HG03103 (cell line): ENCODE data around the gene ATP6V0D1.
"Not testable (repeated sequence)": the region's sequence is repeated elsewhere in the genome, so short reads cannot be mapped to it uniquely, and the experiment has no call there.

Experiments used
- ATAC-seq: cut with Tn5 transposase; IDR thresholded peaks from one replicate; pipeline ENCODE4 v1.9.1; 2021; ENCODE audit warnings: low read depth; ENCODE audit not compliant: unreplicated experiment

The ATP6V0D1 gene

GRCh38 chr16:67504031-67505021 lies 23.4 kb upstream of the ATP6V0D1 start:
- no peak for ATAC-seq

DNA sequence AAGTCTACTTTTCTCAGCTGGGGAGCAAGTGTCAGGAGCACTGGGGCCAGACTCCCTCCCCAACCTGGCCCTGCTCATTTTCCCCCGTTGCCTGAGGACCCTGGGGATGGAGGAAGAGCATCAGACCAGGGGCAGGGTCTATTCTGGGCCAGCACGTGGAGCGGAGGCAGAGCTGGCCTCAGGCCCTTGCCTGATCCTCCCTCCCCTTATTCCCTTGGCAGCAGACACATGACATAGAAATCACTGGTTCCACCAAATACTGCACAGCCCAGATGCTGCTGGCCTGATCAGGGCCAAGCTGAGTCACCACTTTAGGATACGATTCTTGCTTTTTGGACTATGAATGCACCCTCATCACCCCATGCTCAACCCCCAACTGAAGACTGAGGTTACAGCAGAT lies 18.1 kb upstream of the ATP6V0D1 start:
- no peak for ATAC-seq

DNA sequence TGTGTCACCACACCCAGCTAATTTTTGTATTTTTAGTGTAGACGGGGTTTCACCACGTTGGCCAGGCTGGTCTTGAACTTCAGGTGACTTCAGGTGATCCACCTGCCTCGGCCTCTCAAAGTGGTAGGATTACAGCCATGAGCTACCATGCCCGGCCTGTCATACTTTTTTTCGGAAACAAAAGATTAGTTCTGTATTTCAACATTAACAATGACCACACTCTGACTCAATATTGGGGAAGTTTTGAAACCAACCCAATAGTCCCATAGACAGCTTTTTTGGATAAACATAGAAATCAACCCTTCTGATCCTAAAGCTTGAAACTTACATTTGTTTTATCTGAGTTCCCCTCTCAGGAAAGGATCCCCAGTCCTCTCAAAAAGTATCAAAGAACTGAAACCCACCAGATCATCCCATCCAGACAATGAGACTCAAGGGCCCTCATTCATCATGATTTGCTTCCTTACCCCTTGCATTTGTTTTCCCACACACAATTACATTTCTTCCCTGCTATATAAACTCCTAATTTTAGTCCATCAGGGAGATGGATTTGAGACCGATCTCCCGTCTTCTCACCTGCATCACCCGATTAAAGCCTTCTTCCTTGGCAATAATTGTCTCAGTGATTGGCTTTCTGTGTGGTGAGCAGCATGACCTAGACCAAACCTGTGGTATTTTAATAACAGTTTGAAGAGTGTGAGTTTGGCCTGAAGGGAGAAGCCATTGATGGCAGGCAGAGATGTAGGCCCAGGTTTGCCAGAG lies 9.6 kb upstream of the ATP6V0D1 start:
- no peak for ATAC-seq

DNA sequence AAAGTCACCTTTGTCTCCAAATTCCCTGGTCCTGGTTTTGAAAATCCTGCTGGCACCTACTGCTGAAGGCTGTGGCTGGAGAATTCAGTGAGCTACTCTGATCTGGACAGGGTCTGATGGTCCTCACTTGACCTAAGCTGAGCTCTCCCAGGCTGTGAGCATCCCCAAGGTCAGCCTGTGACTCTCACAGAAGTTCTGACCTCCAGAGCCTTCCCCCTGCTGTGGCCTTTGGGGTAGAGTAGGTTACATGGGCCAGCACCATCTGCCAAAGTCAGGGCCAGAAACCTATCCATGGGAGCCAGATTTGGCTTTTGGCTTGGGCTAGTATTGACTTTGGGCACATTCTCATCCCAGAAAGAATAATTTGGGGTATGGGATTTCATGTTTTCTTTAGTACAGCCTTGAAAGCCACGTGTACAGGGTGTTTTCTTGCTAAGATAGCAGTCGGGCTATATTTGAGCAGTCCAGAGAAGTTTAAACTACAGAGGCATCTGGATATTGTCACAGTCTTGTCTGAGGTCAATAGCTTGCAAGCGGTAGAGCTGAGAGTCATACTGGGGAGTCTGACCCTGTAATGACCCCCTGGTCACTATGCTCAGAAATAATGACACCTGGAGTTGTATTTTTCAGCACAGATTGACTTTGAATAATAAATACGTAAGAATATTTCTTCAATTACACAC lies 8.6 kb upstream of the ATP6V0D1 start:
- ATAC-seq = no peak

DNA sequence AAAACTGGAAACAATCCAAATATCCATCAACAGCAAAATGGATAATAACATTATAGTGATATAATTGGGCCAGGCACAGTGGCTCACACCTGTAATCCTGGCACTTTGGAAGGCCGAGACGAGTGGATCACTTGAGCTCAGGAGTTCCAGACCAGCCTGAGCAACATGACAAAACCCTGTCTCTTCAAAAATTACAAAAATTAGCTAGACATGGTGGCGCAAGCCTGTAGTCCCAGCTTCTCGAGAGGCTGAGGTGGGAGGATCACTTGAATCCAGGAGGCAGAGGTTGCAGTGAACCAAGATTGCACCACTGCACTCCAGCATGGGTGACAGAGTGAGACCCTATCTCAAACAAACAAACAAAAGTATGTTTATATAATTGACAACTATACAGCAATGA lies 6.6 kb upstream of the ATP6V0D1 start:
- not testable (repeated sequence) for ATAC-seq

GRCh38 chr16:67486805-67487204 lies 5.8 kb upstream of the ATP6V0D1 start:
- no peak for ATAC-seq

DNA sequence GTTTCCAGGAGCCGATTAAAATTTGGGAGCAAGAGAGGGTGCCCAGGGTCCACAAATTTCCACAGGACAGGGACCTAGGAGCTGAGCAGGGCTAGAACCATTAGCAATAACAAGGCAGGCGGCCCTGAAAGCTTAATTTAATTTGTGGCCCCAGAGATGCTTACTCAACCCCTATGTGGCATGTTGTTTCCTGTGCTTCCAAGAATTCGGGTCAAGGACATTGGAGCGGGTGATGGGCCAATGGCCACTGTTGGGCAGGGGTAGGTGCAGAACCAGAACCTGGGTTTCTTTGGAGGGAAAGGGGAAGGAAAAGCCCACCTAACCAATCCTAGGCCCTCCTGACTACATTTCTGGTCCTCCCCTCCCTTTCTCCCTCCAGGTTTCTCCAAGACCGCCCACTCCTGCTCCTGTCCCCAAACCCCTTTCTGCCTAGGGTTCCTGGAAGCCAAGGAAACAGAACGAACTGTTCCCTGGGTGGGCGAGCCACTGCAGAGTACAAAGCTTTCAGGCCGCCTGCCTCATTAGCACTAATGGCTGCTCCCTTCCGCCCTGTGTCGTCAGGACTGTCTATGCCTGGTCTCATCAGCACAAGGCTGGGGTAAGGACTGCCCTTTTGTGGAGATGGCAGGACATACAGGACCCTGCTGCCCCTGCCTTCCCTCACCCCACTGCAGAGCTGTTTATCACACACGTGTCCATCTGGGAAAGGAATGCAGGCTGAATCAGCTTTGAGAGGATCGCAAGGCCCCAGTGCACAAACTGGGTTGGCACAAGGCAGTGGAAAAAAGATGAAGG lies 3.0 kb upstream of the ATP6V0D1 start:
- ATAC-seq = no peak

DNA sequence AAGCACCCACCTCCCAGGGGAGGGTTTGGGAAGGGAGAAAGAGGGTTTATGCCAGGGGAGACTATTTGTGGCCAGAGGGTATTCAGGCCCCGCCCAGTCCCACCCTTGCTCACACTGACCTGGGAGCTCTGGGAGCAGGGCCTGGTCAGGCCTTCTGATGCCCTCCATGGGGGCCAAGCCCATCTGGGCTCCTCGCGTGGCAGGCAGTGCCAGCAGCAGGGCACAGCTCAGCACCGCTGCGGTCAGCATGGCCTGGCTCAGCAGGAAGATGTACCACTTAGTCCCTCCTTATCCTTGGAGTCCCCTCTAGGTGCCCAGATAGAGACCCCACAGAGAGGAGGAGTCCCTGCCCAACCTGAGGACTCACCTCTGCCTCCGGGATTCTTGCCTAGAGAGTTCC lies 2.2 kb upstream of the ATP6V0D1 start, which contains the start of gene AGRP:
Gene AGRP, minus strand, starts transcription at position 398 of the 400 bp plus-strand sequence. Its CDS starts 149 bp downstream, at position 249.
- ATAC-seq = no peak

GRCh38 chr16:67482233-67482924 lies 1.4 kb upstream of the ATP6V0D1 start:
- ATAC-seq = no peak

- no peak for ATAC-seq
Measured at GRCh38 chr16:67481561-67482232, 740 bp upstream of the ATP6V0D1 start.

DNA sequence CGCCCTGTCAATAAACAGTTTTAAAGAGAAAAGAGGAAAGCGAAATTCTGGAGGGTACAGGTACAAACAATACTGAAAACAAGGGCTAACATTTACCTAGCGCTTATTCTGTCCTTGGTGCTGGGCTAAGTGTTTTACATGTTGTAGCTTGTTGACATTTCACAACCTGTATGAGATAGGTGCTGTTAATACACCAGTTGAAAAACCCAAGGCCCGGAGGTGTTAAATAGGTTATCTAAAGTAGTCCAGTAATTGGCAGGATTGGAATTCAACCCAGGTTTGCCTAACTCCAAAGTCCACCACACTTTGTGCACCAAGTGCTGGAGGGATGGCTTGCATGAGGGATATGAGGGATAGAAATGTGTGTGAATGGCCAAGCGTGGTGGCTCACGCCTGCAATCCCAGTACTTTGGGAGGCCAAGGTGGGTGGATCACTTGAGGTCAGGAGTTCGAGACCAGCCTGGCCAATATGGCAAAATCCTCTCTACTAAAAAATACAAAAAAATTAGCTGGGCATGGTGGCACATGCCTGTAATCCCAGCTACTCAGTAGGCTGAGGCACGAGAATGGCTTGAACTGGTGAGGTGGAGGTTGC lies 2.9 kb downstream of the ATP6V0D1 start:
- no peak for ATAC-seq

- no peak for ATAC-seq
Measured at GRCh38 chr16:67474551-67475455, 6.2 kb downstream of the ATP6V0D1 start.

DNA sequence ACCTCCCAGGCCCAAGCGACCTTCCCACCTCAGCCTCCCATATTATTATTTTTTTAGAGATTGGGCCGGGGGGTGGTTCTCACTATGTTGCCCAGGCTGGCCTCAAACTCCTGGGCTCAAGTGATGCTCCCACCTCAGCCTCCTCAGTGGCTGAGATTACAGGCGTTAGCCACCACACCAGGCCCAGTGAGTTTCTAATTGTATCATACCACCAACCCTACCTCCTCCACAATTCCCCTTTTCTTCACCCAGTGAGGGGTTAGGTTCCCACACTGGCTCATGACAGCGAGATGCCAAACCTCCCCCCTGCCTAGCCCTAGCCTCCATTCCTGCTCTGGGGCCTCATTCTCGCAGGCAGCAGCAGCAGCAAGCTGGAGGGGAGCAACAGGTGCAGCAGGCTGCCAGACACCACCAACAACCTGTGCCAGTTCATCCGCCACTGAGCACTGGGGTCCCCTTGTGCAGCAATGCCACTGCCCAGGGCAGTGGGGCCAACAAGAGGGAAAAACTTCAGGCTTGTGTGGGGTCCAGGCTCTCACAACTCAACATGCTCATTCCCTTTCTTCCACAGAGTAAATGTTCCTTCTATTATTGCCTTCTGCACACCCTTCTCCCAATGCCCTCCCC lies 9.1 kb downstream of the ATP6V0D1 start:
- ATAC-seq = no peak

DNA sequence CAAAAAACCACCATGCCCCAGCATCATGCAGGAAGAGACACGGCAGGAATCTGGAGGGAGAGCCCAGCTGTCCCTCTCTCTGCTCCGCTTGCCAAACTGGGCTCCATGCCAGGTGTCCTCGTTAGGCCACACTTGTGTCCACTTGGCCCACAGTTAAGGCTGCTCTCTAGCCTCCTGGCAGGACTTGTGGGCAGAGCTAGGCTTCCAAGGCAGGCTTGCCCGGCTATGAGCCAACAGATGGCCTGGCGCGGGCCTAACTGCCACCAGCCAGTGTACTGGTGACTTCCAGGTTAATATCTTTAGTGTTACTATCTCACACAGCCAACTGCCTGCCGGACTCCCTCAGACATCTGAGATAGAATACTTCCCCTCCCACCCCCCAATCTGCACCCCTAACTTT lies 10.6 kb downstream of the ATP6V0D1 start:
- ATAC-seq = no peak

DNA sequence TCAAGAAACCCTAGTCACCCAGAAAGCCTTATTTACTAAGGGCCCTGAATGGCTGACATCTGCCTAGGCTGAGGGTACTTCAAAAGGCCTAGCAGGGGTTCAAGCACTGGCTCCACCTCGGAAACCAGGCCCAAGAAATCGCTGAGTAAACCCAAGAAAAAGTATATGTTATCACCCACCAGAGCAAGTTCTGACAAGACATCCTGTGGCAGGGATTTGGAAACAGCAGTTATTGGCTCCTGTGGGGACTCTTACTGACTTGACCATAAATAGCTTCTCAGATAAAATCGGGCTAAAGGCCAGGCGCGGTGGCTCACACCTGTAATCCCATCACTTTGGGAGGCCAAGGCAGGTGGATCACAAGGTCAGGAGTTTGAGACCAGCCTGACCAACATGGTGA lies 12.2 kb downstream of the ATP6V0D1 start:
- no peak for ATAC-seq

DNA sequence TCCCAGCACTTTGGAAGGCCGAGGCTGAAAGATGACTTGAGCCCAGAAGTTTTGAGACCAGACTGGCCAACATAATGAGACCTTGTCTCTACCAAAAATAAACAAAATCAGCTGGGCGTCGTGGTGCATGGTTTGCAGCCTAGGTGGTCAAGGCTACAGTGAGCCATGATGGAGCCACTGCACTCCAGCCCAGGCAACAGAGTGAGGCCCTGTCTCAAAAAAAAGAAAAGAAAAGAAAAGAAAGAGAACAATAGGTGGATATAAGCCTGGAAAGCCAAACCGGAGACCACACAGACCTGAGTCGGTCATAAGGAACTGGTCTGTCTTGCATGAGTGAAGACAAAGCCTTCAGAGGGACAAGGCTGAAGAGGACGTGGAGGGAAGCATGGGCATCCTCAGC lies 14.4 kb downstream of the ATP6V0D1 start:
- no peak for ATAC-seq

DNA sequence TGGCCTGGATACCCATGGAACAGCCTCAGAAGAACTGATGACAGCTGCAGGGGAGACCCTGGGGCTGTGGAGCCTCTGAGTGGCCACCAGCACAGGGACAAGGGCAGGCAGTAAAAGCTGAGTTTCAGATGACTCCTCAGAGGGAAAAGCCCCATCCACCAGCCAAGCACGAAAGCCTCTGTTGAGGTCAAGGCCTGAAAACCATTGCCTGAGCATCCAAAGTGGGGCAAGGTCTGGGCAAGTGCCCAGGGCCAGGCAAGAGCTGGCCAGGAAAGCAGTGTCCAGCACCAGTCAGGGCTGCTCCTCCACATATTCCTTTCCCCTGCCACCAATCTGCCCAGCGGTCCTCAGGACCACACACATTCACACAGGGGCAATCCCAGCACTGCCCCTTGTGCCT lies 16.4 kb downstream of the ATP6V0D1 start:
- no peak for ATAC-seq
